Heart right ventricle (tissue), 16 donors: ENCODE data around the gene BACE1. TPM values are rescaled to one million over a fixed set of nuclear protein-coding genes. Genes with fewer than 3 reads are reported as not detected.
"Not testable (repeated sequence)": the region's sequence is repeated elsewhere in the genome, so short reads cannot be mapped to it uniquely, and the experiment has no call there.

ENCODE experiments used
- ATAC-seq, 8 donors: fragments of 200-7000 bp; cut with Tn5 transposase; one replicate each; pipeline ENCODE4 v1.9.1; 2020; ENCODE audit warnings: mild to moderate bottlenecking in 8 of 8, moderate library complexity in 8 of 8, moderate number of reproducible peaks in 1 of 8
- DNase-seq, 2 donors: peaks; one replicate each; pipeline ENCODE4 v3.0.0-alpha.2; 2020
- H3K27ac ChIP-seq, 10 donors: fragments of 200-600 bp; sonication (generic) in 2 of 10; one replicate each; pipeline versions ENCODE4 v1.5.0 to v1.8.0; 2020 to 2022; ENCODE audit warnings: mild to moderate bottlenecking in 3 of 10
- H3K27me3 ChIP-seq, 7 donors: fragments of 200-600 bp; one replicate each; pipeline ENCODE4 v1.8.0; 2021 to 2022; ENCODE audit warnings: mild to moderate bottlenecking in 2 of 7
- H3K36me3 ChIP-seq, 9 donors: fragments of 200-600 bp; sonication (generic) in 1 of 9; one replicate each; pipeline versions ENCODE4 v1.5.0 to v1.8.0; 2020 to 2022; ENCODE audit warnings: mild to moderate bottlenecking in 2 of 9
- H3K4me1 ChIP-seq, 9 donors: fragments of 200-600 bp; sonication (generic) in 1 of 9; one replicate each; pipeline versions ENCODE4 v1.5.0 to v1.8.0; 2020 to 2022; ENCODE audit warnings: mild to moderate bottlenecking in 4 of 9
- H3K4me3 ChIP-seq, 10 donors: fragments of 200-600 bp; sonication (generic) in 2 of 10; one replicate each; pipeline versions ENCODE4 v1.5.0 to v1.8.0; 2020 to 2022; ENCODE audit warnings: mild to moderate bottlenecking in 7 of 10, moderate library complexity in 2 of 10
- H3K9me3 ChIP-seq, 11 donors: fragments of 200-600 bp in 10 of 11; sonication (generic) in 2 of 11; one replicate each; pipeline versions ENCODE4 v1.5.0 to v1.8.0; 2013 to 2022; ENCODE audit warnings: mild to moderate bottlenecking in 2 of 11, control low read depth in 1 of 11, moderate library complexity in 1 of 11
- WGBS, 2 donors: extraction: QIAGEN DNeasy Blood & Tissue Kit; methylation state at CpG; one replicate each; pipeline ENCODE4 v1.1.7; 2013; ENCODE audit warnings: inconsistent platforms in 1 of 2; 5-methylcytosine and 5-hydroxymethylcytosine counted together
- intact Hi-C, 10 donors: fragments of 100-400 bp; cut with DNase I; formaldehyde crosslinking; loops; one replicate each; pipeline versions ENCODE4 v1.11.1 to v1.14.2; 2022
- polyA plus RNA-seq, 2 donors: library from polyadenylated mRNA; stranded (reverse); fragments of 200-250 nt; gene quantifications; one replicate each; pipeline ENCODE4 v1.2.3, GENCODE V29; 2013
- total RNA-seq, 10 donors: library from RNA; stranded (reverse); fragmentation: NEBNext Ultra II Directional in 3 of 10; extraction: Animal tissue kit (Norgen Biotek cat#: 25700) in 3 of 10; gene quantifications; one replicate each; pipeline versions ENCODE4 v1.2.1 to v1.2.4, GENCODE V29; 2021 to 2023
- TF ChIP-seq, protein P1 (sequence below), 9 donors: fragments of 200-600 bp; sonication (generic) in 2 of 9; IDR thresholded peaks; one replicate each; pipeline versions ENCODE4 v1.5.0 to v1.8.0; 2021 to 2022; ENCODE audit warnings: antibody characterized with exemption in 9 of 9, mild to moderate bottlenecking in 5 of 9, moderate library complexity in 1 of 9
- donor health status: Arrhythmogenic right ventricular cardiomyopathy.
- donor health status: ischemic (EF 13 %, LVEDD 7.1; RV severe dilation, severe dysfunction).
- donor health status: healthy with polysubstance abuse.
- donor health status: DM: no; HTN: yes; CAD: no.
- donor health status: DM: no; HTN: no; CAD: no.
- donor health status: ischemic (EF 25% LVEDD 6.9; RV normal size, moderate dysfunction).
- donor health status: ischemic (EF 25% LVEDD 5.7; RV mildly dilated, moderate dysfunction).
- donor health status: healthy.
- donor health status: DM: yes; HTN: yes; CAD: no.
- donor health status: Ischemic cardiomyopathy.
- donor health status: ischemic (EF 35%, LVEDD 5.7; RV mildly dilated, moderate dysfunction).
- donor health status: nonischemic (EF 11% LVEDD 7.7; RV severe dilation, severe dysfunction).
- donor health status: DM: yes; HTN: yes; CAD: no.
- donor health status: PGD.
- donor health status: ischemic (EF 29% LVEDD 5.4; RV normal size, mild dysfunction).
- donor health status: nonischemic (EF 23%, LVEDD 6.1; RV moderate dilation, normal function).

The BACE1 gene
- total and polyA plus RNA-seq, 12 donors: 4.6 to 18.7 (median 14.6) TPM

DNA sequence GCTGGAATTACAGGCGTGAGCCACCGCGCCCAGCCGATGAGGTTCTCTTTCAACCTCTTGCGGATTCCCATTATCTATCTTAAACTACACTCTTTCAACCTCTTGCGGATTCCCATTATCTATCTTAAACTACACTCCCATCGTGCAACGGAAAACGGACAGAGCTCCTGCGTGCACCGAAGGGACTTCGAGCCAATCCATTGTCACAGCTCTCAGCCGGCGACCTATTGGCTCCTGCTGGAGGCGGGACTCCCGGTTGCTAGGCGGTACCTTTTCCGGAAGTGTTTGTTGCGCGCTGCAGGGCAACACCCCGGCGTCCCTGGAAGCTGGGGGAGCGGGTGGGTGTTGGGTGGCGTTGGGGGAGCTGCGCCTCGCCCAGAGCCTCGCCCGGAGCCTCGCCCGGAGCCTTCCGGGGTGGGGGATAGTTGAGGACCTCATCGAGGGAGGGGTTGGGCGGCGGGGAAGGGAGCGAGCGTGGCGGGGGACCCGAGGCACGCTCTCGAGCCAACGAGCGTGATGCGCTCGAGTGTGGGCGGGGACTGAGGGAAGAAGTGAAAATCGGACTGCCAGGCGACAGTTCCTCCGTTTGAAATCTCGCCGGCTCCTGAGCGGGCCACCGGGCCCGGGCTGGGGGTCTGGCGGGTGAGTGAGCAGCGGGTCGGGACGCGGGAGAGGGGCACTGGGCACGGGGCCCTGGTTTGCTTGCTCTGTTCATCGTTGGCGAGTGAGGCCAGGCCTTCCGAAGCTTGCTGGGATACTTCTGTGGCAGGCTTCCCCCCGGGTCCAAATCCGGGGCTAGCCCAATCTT lies 11.7 kb upstream of the BACE1 start, which contains the start of gene CEP164:
Gene CEP164, plus strand, starts transcription at position 288 of the 808 bp plus-strand sequence. CDS start 10,733 bp downstream, outside the sequence.
- Histone ChIP-seq H3K4me3 (peak within 1 kb of the TSS; percentile 44 to 97 (median 82)), H3K36me3 (no peaks in the 10 kb centered on the region), H3K27me3 (no peaks in the 10 kb centered on the region), H3K4me1 (peaks cover 0 to 19% (median 12%) of the 10 kb centered on the region in 9 donors), H3K27ac (peak within 1 kb of the TSS; percentile 24 to 97 (median 92)), H3K9me3 (no peaks in the 10 kb centered on the region)
- TF ChIP-seq, protein P1, sequence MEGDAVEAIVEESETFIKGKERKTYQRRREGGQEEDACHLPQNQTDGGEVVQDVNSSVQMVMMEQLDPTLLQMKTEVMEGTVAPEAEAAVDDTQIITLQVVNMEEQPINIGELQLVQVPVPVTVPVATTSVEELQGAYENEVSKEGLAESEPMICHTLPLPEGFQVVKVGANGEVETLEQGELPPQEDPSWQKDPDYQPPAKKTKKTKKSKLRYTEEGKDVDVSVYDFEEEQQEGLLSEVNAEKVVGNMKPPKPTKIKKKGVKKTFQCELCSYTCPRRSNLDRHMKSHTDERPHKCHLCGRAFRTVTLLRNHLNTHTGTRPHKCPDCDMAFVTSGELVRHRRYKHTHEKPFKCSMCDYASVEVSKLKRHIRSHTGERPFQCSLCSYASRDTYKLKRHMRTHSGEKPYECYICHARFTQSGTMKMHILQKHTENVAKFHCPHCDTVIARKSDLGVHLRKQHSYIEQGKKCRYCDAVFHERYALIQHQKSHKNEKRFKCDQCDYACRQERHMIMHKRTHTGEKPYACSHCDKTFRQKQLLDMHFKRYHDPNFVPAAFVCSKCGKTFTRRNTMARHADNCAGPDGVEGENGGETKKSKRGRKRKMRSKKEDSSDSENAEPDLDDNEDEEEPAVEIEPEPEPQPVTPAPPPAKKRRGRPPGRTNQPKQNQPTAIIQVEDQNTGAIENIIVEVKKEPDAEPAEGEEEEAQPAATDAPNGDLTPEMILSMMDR (IDR thresholded peaks at IDR 0.05): no peak
- peak; percentile 95 to 99 (median 98) for ATAC-seq
- intact Hi-C loops: no loop called here
- peak; percentile 93 to 97 for DNase-seq
- WGBS, 2 donors: 0% methylated on average over 64 of the region's 64 CpGs

DNA sequence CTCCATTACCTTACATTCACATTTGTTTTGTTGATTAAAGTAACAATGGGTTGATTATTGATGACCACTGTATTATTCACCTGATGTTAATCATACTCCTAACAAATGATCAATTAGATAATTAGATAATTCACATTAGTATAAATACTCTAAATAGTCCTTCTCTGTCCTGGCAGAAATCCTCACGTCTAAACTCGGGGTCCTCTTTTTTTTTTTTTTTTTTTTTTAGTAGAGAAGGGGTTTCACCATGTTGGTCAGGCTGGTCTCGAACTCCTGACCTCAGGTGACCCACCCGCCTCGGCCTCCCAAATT lies 11.2 kb upstream of the BACE1 start:
- Histone ChIP-seq H3K27ac (peak overlapping the region in 9 of 10 donors; percentile 78 to 97 (median 93)), H3K4me3 (peak overlapping the region in 9 of 10 donors; percentile 44 to 97 (median 83)), H3K4me1 (peaks cover 0 to 19% (median 12%) of the 10 kb centered on the region in 9 donors)
- intact Hi-C loops, DNase-seq, H3K36me3 ChIP-seq, ATAC-seq, H3K27me3 ChIP-seq, H3K9me3 ChIP-seq: not testable (repeated sequence)
- 16 to 19% methylated on average over 5 of the region's 5 CpGs for WGBS, 2 donors

DNA sequence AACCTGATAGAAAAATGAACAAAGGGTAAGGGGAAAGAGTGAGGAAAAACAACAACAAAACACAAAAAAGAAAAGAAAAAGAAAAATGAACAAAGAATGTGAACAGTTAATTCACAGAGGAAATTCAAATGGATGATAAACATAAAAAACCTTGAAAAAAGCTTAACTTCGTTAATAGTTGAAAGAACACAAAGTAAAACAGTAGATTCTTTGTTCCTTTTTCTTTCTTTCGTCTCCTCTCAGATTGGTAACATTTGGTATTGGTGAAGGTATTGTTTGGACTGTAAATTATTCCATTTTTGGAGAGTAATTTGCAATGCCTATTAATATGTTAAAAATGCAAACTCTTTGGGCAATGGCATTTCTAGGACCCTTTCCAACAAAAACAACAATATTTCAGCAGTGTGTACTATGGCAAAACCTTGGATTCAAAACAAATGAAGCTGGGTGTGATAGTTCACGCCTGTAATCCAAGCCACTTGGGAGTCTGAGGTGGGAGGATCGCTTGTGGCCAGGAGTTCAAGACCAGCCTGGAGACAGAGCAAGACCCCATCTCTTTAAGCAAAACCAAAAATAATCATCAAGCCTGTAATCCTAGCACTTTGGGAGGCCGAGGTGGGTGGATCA lies 3.3 kb upstream of the BACE1 start:
- ATAC-seq: no peak
- intact Hi-C loops: loop anchor here in 2 of 10 donors (5.0 to 10.0 kb wide), 2 partner anchors 85 to 87 kb away; partner anchors contain the start of genes PCSK7 (in 2 of the 2) and RNF214 (in 2 of the 2)
- no peak overlapping the region for H3K27ac ChIP-seq
- H3K36me3 ChIP-seq: no peaks in the 10 kb centered on the region
- H3K4me1 ChIP-seq: peaks cover 11 to 24% (median 19%) of the 10 kb centered on the region in 9 donors
- no peak for DNase-seq
- WGBS, 2 donors: 78 to 81% methylated on average over 5 of the region's 5 CpGs
- H3K4me3 ChIP-seq: no peak overlapping the region
- TF ChIP-seq, protein P1 (IDR thresholded peaks at IDR 0.05): no peak
- H3K9me3 ChIP-seq: no peaks in the 10 kb centered on the region
- peaks cover 0 to 8% (median 0%) of the 10 kb centered on the region in 7 donors for H3K27me3 ChIP-seq

DNA sequence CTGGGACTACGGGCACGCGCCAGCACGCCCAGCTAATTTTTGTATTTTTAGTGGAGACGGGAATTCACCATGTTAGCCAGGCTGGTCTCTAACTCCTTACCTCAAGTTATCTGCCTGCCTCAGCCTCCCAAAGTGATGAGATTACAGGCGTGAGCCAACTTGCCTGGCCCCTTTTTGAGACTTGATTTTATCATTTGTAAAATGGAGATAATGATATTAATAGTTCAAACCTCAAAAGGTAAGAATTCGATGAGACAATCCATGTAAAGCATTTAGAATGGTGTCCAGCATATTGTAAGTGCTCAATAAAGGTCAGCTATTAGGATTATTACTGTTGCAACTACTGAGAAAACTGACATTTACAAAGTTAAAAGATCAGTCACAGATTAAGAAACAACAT lies 2.7 kb upstream of the BACE1 start:
- intact Hi-C loops: loop anchor here in 2 of 10 donors (5.0 to 10.0 kb wide), 2 partner anchors 84 to 86 kb away; partner anchors contain the start of genes PCSK7 (in 2 of the 2) and RNF214 (in 2 of the 2)

More for the DNA sequence above, 2.7 kb upstream of the BACE1 start:
- TF ChIP-seq, protein P1 (IDR thresholded peaks at IDR 0.05): no peak
- peaks cover 11 to 28% (median 22%) of the 10 kb centered on the region in 9 donors for H3K4me1 ChIP-seq
- no peak overlapping the region for H3K4me3 ChIP-seq
- H3K27me3 ChIP-seq: peaks cover 0 to 8% (median 0%) of the 10 kb centered on the region in 7 donors
- H3K27ac ChIP-seq: no peak overlapping the region
- ATAC-seq (no peak), DNase-seq (no peak)
- no peaks in the 10 kb centered on the region for H3K9me3 ChIP-seq
- 74 to 85% methylated on average over 7 of the region's 7 CpGs for WGBS, 2 donors
- H3K36me3 ChIP-seq: no peaks in the 10 kb centered on the region
